Heart right ventricle (tissue), 16 donors: ENCODE results near the gene HES5. TPM values are rescaled to one million over a fixed set of nuclear protein-coding genes. Genes with fewer than 3 reads are reported as not detected.

Source experiments
- ATAC-seq, 8 donors: fragments of 200-7000 bp; cut with Tn5 transposase; one replicate each; pipeline ENCODE4 v1.9.1; 2020; ENCODE audit warnings: mild to moderate bottlenecking in 8 of 8, moderate library complexity in 8 of 8, moderate number of reproducible peaks in 1 of 8
- DNase-seq, 2 donors: peaks; one replicate each; pipeline ENCODE4 v3.0.0-alpha.2; 2020
- H3K27ac ChIP-seq, 10 donors: fragments of 200-600 bp; sonication (generic) in 2 of 10; one replicate each; pipeline versions ENCODE4 v1.5.0 to v1.8.0; 2020 to 2022; ENCODE audit warnings: mild to moderate bottlenecking in 3 of 10
- H3K27me3 ChIP-seq, 7 donors: fragments of 200-600 bp; one replicate each; pipeline ENCODE4 v1.8.0; 2021 to 2022; ENCODE audit warnings: mild to moderate bottlenecking in 2 of 7
- H3K36me3 ChIP-seq, 9 donors: fragments of 200-600 bp; sonication (generic) in 1 of 9; one replicate each; pipeline versions ENCODE4 v1.5.0 to v1.8.0; 2020 to 2022; ENCODE audit warnings: mild to moderate bottlenecking in 2 of 9
- H3K4me1 ChIP-seq, 9 donors: fragments of 200-600 bp; sonication (generic) in 1 of 9; one replicate each; pipeline versions ENCODE4 v1.5.0 to v1.8.0; 2020 to 2022; ENCODE audit warnings: mild to moderate bottlenecking in 4 of 9
- H3K4me3 ChIP-seq, 10 donors: fragments of 200-600 bp; sonication (generic) in 2 of 10; one replicate each; pipeline versions ENCODE4 v1.5.0 to v1.8.0; 2020 to 2022; ENCODE audit warnings: mild to moderate bottlenecking in 7 of 10, moderate library complexity in 2 of 10
- H3K9me3 ChIP-seq, 11 donors: fragments of 200-600 bp in 10 of 11; sonication (generic) in 2 of 11; one replicate each; pipeline versions ENCODE4 v1.5.0 to v1.8.0; 2013 to 2022; ENCODE audit warnings: mild to moderate bottlenecking in 2 of 11, control low read depth in 1 of 11, moderate library complexity in 1 of 11
- WGBS, 2 donors: extraction: QIAGEN DNeasy Blood & Tissue Kit; methylation state at CpG; one replicate each; pipeline ENCODE4 v1.1.7; 2013; ENCODE audit warnings: inconsistent platforms in 1 of 2; 5-methylcytosine and 5-hydroxymethylcytosine counted together
- intact Hi-C, 10 donors: fragments of 100-400 bp; cut with DNase I; formaldehyde crosslinking; loops; one replicate each; pipeline versions ENCODE4 v1.11.1 to v1.14.2; 2022
- polyA plus RNA-seq, 2 donors: library from polyadenylated mRNA; stranded (reverse); fragments of 200-250 nt; gene quantifications; one replicate each; pipeline ENCODE4 v1.2.3, GENCODE V29; 2013
- total RNA-seq, 10 donors: library from RNA; stranded (reverse); fragmentation: NEBNext Ultra II Directional in 3 of 10; extraction: Animal tissue kit (Norgen Biotek cat#: 25700) in 3 of 10; gene quantifications; one replicate each; pipeline versions ENCODE4 v1.2.1 to v1.2.4, GENCODE V29; 2021 to 2023
- TF ChIP-seq, protein P1 (sequence below), 9 donors: fragments of 200-600 bp; sonication (generic) in 2 of 9; IDR thresholded peaks; one replicate each; pipeline versions ENCODE4 v1.5.0 to v1.8.0; 2021 to 2022; ENCODE audit warnings: antibody characterized with exemption in 9 of 9, mild to moderate bottlenecking in 5 of 9, moderate library complexity in 1 of 9
- donor health status: Arrhythmogenic right ventricular cardiomyopathy.
- donor health status: ischemic (EF 13 %, LVEDD 7.1; RV severe dilation, severe dysfunction).
- donor health status: healthy with polysubstance abuse.
- donor health status: DM: no; HTN: yes; CAD: no.
- donor health status: DM: no; HTN: no; CAD: no.
- donor health status: ischemic (EF 25% LVEDD 6.9; RV normal size, moderate dysfunction).
- donor health status: ischemic (EF 25% LVEDD 5.7; RV mildly dilated, moderate dysfunction).
- donor health status: healthy.
- donor health status: DM: yes; HTN: yes; CAD: no.
- donor health status: Ischemic cardiomyopathy.
- donor health status: ischemic (EF 35%, LVEDD 5.7; RV mildly dilated, moderate dysfunction).
- donor health status: nonischemic (EF 11% LVEDD 7.7; RV severe dilation, severe dysfunction).
- donor health status: DM: yes; HTN: yes; CAD: no.
- donor health status: PGD.
- donor health status: ischemic (EF 29% LVEDD 5.4; RV normal size, mild dysfunction).
- donor health status: nonischemic (EF 23%, LVEDD 6.1; RV moderate dilation, normal function).

HES5 gene
- total and polyA plus RNA-seq, 12 donors: 0.51 to 3.1 (median 1.2) TPM; not detected in 1

DNA sequence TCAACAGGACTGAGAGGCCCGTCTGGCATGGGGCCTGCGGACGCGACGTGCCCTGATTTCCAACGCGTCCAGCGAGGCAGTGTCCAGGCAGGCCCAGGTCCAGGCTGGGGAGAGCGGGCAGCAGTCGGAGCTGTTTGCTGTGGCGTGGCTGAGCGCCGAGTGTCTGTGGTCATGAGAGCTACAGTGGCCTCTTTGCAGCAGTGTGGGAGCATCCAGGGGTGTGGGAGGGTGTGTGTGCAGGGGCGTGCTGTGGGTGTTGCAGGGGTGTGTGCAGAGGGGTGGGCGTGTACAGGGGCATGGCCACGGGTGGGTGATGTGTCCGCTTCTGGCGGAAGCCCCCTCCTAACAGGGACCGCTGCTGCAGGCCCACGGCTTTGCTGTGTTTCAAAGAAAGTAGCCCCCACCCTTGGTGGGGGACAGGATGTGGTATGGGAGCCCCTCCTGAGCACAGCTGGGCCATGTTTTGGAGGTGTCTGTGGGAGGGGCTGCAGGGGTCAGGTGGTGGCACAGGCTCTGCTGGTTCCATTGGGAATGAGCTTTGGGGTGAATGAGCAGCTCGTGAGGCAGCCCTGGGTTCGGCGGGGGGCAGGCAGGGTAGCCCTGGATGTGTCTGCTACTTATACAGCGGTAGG is 36.3 kb downstream of the HES5 start:
- H3K27me3 ChIP-seq: peaks cover 0 to 25% (median 7%) of the 10 kb centered on the region in 7 donors
- H3K9me3 ChIP-seq: peaks cover 0 to 8% (median under 1%) of the 10 kb centered on the region in 11 donors
- intact Hi-C loops: no loop called here
- ATAC-seq (no peak), DNase-seq (no peak)
- no peak overlapping the region for H3K4me3 ChIP-seq
- 65 to 73% methylated on average over 24 of the region's 24 CpGs for WGBS, 2 donors
- H3K27ac ChIP-seq: no peak overlapping the region
- H3K36me3 ChIP-seq: no peaks in the 10 kb centered on the region
- no peaks in the 10 kb centered on the region for H3K4me1 ChIP-seq
- TF ChIP-seq, protein P1, sequence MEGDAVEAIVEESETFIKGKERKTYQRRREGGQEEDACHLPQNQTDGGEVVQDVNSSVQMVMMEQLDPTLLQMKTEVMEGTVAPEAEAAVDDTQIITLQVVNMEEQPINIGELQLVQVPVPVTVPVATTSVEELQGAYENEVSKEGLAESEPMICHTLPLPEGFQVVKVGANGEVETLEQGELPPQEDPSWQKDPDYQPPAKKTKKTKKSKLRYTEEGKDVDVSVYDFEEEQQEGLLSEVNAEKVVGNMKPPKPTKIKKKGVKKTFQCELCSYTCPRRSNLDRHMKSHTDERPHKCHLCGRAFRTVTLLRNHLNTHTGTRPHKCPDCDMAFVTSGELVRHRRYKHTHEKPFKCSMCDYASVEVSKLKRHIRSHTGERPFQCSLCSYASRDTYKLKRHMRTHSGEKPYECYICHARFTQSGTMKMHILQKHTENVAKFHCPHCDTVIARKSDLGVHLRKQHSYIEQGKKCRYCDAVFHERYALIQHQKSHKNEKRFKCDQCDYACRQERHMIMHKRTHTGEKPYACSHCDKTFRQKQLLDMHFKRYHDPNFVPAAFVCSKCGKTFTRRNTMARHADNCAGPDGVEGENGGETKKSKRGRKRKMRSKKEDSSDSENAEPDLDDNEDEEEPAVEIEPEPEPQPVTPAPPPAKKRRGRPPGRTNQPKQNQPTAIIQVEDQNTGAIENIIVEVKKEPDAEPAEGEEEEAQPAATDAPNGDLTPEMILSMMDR (IDR thresholded peaks at IDR 0.05): no peak

DNA sequence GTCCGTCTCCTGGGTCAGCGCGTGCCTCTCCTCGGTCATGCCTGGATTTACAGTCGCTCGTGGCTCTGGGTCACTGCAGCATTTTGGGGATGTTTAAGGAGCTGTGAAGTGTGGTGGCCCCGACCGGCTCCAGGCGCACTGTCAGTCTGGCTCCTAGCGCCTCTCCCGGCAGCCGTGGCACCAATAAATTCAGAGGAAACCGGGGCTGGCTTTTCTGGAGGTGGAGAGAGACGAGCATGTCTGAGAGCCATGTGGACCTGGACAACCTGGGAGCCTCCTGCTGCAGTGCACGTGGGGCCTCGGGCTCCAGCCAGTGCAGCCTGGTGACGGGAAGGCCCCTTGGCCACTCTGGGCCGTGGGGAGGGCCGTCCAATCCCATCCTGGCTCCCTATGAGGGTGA is 36.8 kb downstream of the HES5 start:
- Histone ChIP-seq H3K27ac (no peak overlapping the region), H3K4me3 (no peak overlapping the region), H3K9me3 (peaks cover 0 to 14% (median 6%) of the 10 kb centered on the region in 11 donors), H3K4me1 (no peaks in the 10 kb centered on the region), H3K36me3 (no peaks in the 10 kb centered on the region), H3K27me3 (peaks cover 0 to 19% (median 3%) of the 10 kb centered on the region in 7 donors)
- 63% methylated on average over 19 of the region's 19 CpGs for WGBS, 2 donors
- DNase-seq (no peak), ATAC-seq (no peak)
- TF ChIP-seq, protein P1 (IDR thresholded peaks at IDR 0.05): no peak
- intact Hi-C loops: no loop called here

DNA sequence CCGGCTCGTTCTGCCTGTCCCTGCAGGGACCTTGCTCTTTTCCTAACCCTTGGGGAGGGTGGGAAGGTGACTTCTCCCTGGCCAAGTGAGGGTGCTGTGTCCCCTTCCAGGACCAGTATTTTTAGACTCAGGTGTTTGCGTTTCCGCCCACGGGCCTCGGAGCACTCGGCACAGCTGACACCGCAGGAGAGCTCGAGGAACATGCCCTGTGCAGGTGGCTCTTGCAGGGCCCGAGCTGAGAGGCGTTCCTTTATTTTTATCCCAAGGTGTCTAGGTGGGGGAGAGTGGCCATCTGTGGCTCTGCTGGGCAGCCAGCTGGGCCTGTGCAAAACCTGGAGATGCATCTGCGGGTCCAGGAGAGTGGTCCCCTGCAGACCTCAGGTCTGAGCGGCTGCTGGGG is 38.0 kb downstream of the HES5 start:
- Histone ChIP-seq H3K27me3 (peaks cover 0 to 17% (median 0%) of the 10 kb centered on the region in 7 donors), H3K4me3 (no peak overlapping the region), H3K36me3 (no peaks in the 10 kb centered on the region), H3K9me3 (peaks cover 0 to 16% (median 6%) of the 10 kb centered on the region in 11 donors), H3K4me1 (no peaks in the 10 kb centered on the region), H3K27ac (no peak overlapping the region)
- no peak for ATAC-seq
- WGBS, 2 donors: 62 to 65% methylated on average over 13 of the region's 13 CpGs
- DNase-seq: no peak
- intact Hi-C loops: no loop called here
- TF ChIP-seq, protein P1 (IDR thresholded peaks at IDR 0.05): no peak

DNA sequence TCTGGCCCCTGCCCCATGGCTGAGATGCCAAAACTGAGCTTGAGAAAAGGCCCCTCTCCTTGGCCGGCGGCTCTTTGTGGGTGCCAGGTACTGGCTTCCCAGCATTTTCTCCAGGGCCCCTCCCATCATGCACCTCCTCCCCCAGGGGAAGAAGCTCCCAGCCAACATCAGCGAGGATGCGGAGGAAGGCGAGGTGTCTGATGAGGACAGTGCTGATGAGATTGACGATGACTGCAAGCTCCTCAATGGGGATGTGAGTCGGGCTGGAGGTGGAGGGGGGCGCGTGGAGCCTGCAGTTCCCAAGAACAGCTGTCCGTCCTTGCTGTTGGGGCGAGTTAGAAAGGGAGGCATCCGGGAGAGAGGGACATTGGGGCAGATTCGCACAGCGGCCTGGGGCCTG is 40.4 kb downstream of the HES5 start:
- H3K4me3 ChIP-seq: no peak overlapping the region
- peaks cover 0 to 17% (median 0%) of the 10 kb centered on the region in 7 donors for H3K27me3 ChIP-seq
- H3K4me1 ChIP-seq: no peaks in the 10 kb centered on the region
- H3K27ac ChIP-seq: no peak overlapping the region
- no peaks in the 10 kb centered on the region for H3K36me3 ChIP-seq
- intact Hi-C loops: no loop called here
- TF ChIP-seq, protein P1 (IDR thresholded peaks at IDR 0.05): no peak
- WGBS, 2 donors: 83 to 86% methylated on average over 14 of the region's 14 CpGs
- no peak for ATAC-seq
- H3K9me3 ChIP-seq: peaks cover 0 to 16% (median 6%) of the 10 kb centered on the region in 11 donors
- no peak for DNase-seq
